Endothelial cell of umbilical vein (primary cell): ENCODE results near the gene MED23. TPM values are rescaled to one million over a fixed set of nuclear protein-coding genes. Genes with fewer than 3 reads are reported as not detected.

Source experiments
- BruUV-seq: library from RNA; stranded (reverse); fragments of 400-500 nt; replicated peaks from 2 replicates; lab custom pipeline; 2021; lab: Mats Ljungman, UMichigan
- CTCF ChIA-PET: fragments of 300-600, 350-600 bp; sonication (Branson Sonifier 250); formaldehyde crosslinking; loops from one replicate; lab custom pipeline; 2021; ENCODE audit warnings: antibody characterized with exemption, inconsistent platforms; lab: Charles Lee
- POLR2A ChIA-PET: fragments of 300-600, 350-600 bp; sonication (Branson Sonifier 250); formaldehyde crosslinking; loops from one replicate; lab custom pipeline; 2021; ENCODE audit warnings: antibody characterized with exemption, inconsistent platforms; lab: Charles Lee
- DNase-seq: peaks from one replicate; pipeline ENCODE4 v3.0.0-alpha.2; 2011; ENCODE audit warnings: low read depth, low spot score
- FAIRE-seq: peaks from 2 replicates; lab custom pipeline; 2011; peaks lifted over from hg19 to GRCh38; lab: Jason Lieb, UNC
- H2AFZ ChIP-seq: 2 replicates; pipeline ENCODE4 v1.6.0; 2012; ENCODE audit warnings: low read depth, low read length, control low read depth, inconsistent platforms
- H3K27ac ChIP-seq: 2 replicates; pipeline ENCODE4 v1.5.1; 2011; ENCODE audit warnings: low read depth, mild to moderate bottlenecking, control low read depth, low read length, moderate library complexity; ENCODE audit not compliant: insufficient read depth
- H3K27me3 ChIP-seq, 2 experiments: 2 replicates each; pipeline versions ENCODE4 v1.6.0 to v1.6.1; 2011; ENCODE audit warnings: low read length in 2 of 2, mixed read lengths in 1 of 2; ENCODE audit not compliant: control insufficient read depth in 2 of 2, insufficient read depth in 2 of 2
- H3K36me3 ChIP-seq, 2 experiments: 2 replicates in 1 of 2; 3 replicates in 1 of 2; pipeline ENCODE4 v1.5.1; 2011; ENCODE audit warnings: low read length in 2 of 2, mild to moderate bottlenecking in 1 of 2, moderate library complexity in 1 of 2; ENCODE audit not compliant: control insufficient read depth in 2 of 2, insufficient read depth in 2 of 2; ENCODE audit errors: extremely low read depth in 1 of 2
- H3K4me1 ChIP-seq: 3 replicates; pipeline ENCODE4 v1.5.1; 2011; ENCODE audit warnings: mild to moderate bottlenecking, low read length; ENCODE audit not compliant: control insufficient read depth, insufficient read depth; ENCODE audit errors: extremely low read depth
- H3K4me2 ChIP-seq: 2 replicates; pipeline ENCODE4 v1.6.1; 2011; ENCODE audit warnings: low read length, control low read depth, mixed read lengths; ENCODE audit not compliant: insufficient read depth
- H3K4me3 ChIP-seq, 3 experiments: fragments of 200-600 bp in 1 of 3; sonication (generic), shearing (Covaris generic) in 1 of 3; replicated peaks in 1 of 3; 2 replicates each; pipeline ENCODE4 v1.5.1; 2011 to 2016; ENCODE audit warnings: control low read depth in 3 of 3, low read length in 3 of 3, mild to moderate bottlenecking in 2 of 3, inconsistent platforms in 1 of 3, low read depth in 1 of 3, moderate library complexity in 1 of 3; ENCODE audit not compliant: insufficient read depth in 1 of 3
- H3K79me2 ChIP-seq: 2 replicates; pipeline ENCODE4 v1.6.0; 2012; ENCODE audit warnings: low read length, inconsistent platforms; ENCODE audit not compliant: control insufficient read depth, insufficient read depth
- H3K9ac ChIP-seq: replicated peaks from 2 replicates; pipeline ENCODE3; 2011; ENCODE audit warnings: low read length, control low read depth; ENCODE audit not compliant: insufficient read depth; ENCODE audit errors: extremely low read depth
- H3K9me1 ChIP-seq: replicated peaks from 3 replicates; pipeline ENCODE4 v1.6.0; 2011; ENCODE audit warnings: mild to moderate bottlenecking, low read length; ENCODE audit not compliant: control insufficient read depth, insufficient read depth; ENCODE audit errors: extremely low read depth
- H3K9me3 ChIP-seq: replicated peaks from 2 replicates; pipeline ENCODE4 v1.5.1; 2012; ENCODE audit warnings: low read length, inconsistent platforms; ENCODE audit not compliant: control insufficient read depth, insufficient read depth
- H4K20me1 ChIP-seq: replicated peaks from 2 replicates; pipeline ENCODE3; 2011; ENCODE audit warnings: mild to moderate bottlenecking, low read length; ENCODE audit not compliant: control insufficient read depth, insufficient read depth; ENCODE audit errors: extremely low read depth
- CTCF ChIP-seq, 2 donors: IDR thresholded peaks; 1 replicate in 1 of 2; 2 replicates in 1 of 2; pipeline ENCODE4 v1.5.1; 2011; ENCODE audit warnings: low read length in 2 of 2, mild to moderate bottlenecking in 2 of 2, moderate library complexity in 2 of 2, control low read depth in 1 of 2, inconsistent platforms in 1 of 2, low read depth in 1 of 2; ENCODE audit not compliant: insufficient read depth in 1 of 2; ENCODE audit errors: extremely low read depth in 1 of 2
- EZH2 ChIP-seq: IDR thresholded peaks from 2 replicates; pipeline ENCODE4 v1.6.1; 2012; ENCODE audit warnings: borderline replicate concordance, low read depth, mild to moderate bottlenecking, moderate library complexity, low read length, inconsistent platforms; ENCODE audit not compliant: severe bottlenecking
- FOS ChIP-seq: IDR thresholded peaks from 2 replicates; pipeline ENCODE4 v1.6.1; 2011; ENCODE audit warnings: mild to moderate bottlenecking, low read length, moderate library complexity, borderline replicate concordance; ENCODE audit not compliant: insufficient read depth
- GATA2 ChIP-seq: IDR thresholded peaks from 2 replicates; pipeline ENCODE4 v1.7.0; 2011; ENCODE audit warnings: low read depth, mild to moderate bottlenecking, moderate library complexity, mixed read lengths, low read length; ENCODE audit not compliant: insufficient read length, insufficient read depth
- JUN ChIP-seq: IDR thresholded peaks from 2 replicates; pipeline ENCODE4 v1.6.1; 2011; ENCODE audit warnings: borderline replicate concordance, low read depth; ENCODE audit not compliant: insufficient read length, insufficient read depth
- MAX ChIP-seq: IDR thresholded peaks from 2 replicates; pipeline ENCODE4 v1.6.1; 2011; ENCODE audit not compliant: insufficient read depth, insufficient read length
- MYC ChIP-seq: IDR thresholded peaks from one replicate; pipeline ENCODE4 v1.6.1; 2011; ENCODE audit warnings: mild to moderate bottlenecking, low read depth, low read length
- POLR2A ChIP-seq: IDR thresholded peaks from 2 replicates; pipeline ENCODE4 v1.6.1; 2012; ENCODE audit warnings: low read depth, mild to moderate bottlenecking, control low read depth, low read length
- POLR2AphosphoS5 ChIP-seq: IDR thresholded peaks from 2 replicates; pipeline ENCODE4 v1.6.1; 2012; ENCODE audit warnings: low read depth, mild to moderate bottlenecking, control low read depth, low read length, moderate library complexity; ENCODE audit not compliant: insufficient read depth
- dilution Hi-C: fragments of 300-500 bp; cut with MboI; formaldehyde crosslinking; loops from one replicate; pipeline ENCODE4 v1.15.0; 2019; ENCODE audit warnings: low sequenced_read_pairs; ENCODE audit not compliant: extremely low pct_ligation_motif_present
- intact Hi-C: fragments of 100-400 bp; cut with micrococcal nuclease; formaldehyde crosslinking; loops from one replicate; pipeline ENCODE4 v1.10.0; 2022
- polyA plus RNA-seq, 4 experiments: library from polyadenylated mRNA; depleted of rRNA in 3 of 4; stranded (reverse) in 3 of 4; unstranded in 1 of 4; fragments of >200 nt; gene quantifications; 2 replicates each; pipeline versions ENCODE4 v1.2.1 to v1.2.3, GENCODE V29; 2011 to 2012; ENCODE audit warnings: missing spikeins in 1 of 4
- total RNA-seq: library from RNA; stranded (reverse); gene quantifications from 2 replicates; pipeline ENCODE4 v1.2.3, GENCODE V29; 2021

Gene MED23
- total and polyA plus RNA-seq, 2 donors (not counting 3 experiments of a cell fraction or from before 2014, with no cell fraction given), result 17.9 to 29.5 TPM

DNA sequence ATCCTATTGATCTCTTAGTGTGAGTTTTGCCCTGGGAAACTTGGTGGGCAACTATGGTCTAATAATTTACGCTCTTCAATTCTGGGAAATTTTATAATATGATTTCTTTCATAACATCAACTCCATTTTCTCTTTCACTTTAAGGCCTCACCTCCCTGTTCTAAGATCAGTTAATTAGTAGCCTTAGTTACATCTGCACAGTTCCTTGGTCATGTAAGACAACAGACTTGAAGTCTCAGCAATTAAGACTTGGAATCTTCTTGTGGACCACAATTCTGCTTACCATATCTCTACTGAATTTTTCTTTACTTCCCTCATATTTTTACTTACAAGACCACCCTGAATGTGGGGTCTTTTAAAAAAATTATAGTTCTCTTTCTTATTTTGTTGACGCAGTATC is 17.8 kb upstream of the MED23 start:
- FAIRE-seq (no peak), DNase-seq (no peak)
- Histone ChIP-seq H3K4me2 (no peak overlapping the region), H3K9me3 (no peaks in the 10 kb centered on the region), H3K9ac (no peak overlapping the region), H3K36me3 (no peaks in the 10 kb centered on the region), H4K20me1 (no peaks in the 10 kb centered on the region), H3K27ac (no peak overlapping the region), H3K9me1 (no peaks in the 10 kb centered on the region), H3K4me3 (no peak overlapping the region), H3K79me2 (no peaks in the 10 kb centered on the region), H3K27me3 (peaks cover 2 to 7% of the 10 kb centered on the region in 2 experiments), H2AFZ (no peak overlapping the region), H3K4me1 (no peaks in the 10 kb centered on the region)
- BruUV-seq, result no TSS peak
- ChIA-PET POLR2A (no interaction called here), CTCF (no interaction called here)
- intact Hi-C loops, result no loop called here
- no peak for TF ChIP-seq EZH2
- TF ChIP-seq POLR2A, result no peak
- no peak for TF ChIP-seq CTCF (IDR thresholded peaks at IDR 0.05; ENCODE audit: extremely low read depth in 1 of 2, insufficient read depth in 1 of 2, low read depth in 1 of 2, low read length in 2 of 2)
- no peak for TF ChIP-seq GATA2
- TF ChIP-seq JUN, result no peak
- TF ChIP-seq POLR2AphosphoS5, result no peak
- TF ChIP-seq MYC, result no peak
- no peak for TF ChIP-seq MAX
- TF ChIP-seq FOS, result no peak
- dilution Hi-C loops, result no loop called here
